Measurements from ENCODE around the gene GRID1.

- TF ChIP-seq CTCF (IDR thresholded peaks at IDR 0.05) (no peak), POLR2A (IDR thresholded peaks at IDR 0.05) (no peak)
Measured at GRCh38 chr10:85657476-85658113, 709.0 kb downstream of the GRID1 start.

All from lower leg skin (tissue), 3 donors.